ENCODE measurements around the gene AUTS2.

- TF ChIP-seq, protein P1, sequence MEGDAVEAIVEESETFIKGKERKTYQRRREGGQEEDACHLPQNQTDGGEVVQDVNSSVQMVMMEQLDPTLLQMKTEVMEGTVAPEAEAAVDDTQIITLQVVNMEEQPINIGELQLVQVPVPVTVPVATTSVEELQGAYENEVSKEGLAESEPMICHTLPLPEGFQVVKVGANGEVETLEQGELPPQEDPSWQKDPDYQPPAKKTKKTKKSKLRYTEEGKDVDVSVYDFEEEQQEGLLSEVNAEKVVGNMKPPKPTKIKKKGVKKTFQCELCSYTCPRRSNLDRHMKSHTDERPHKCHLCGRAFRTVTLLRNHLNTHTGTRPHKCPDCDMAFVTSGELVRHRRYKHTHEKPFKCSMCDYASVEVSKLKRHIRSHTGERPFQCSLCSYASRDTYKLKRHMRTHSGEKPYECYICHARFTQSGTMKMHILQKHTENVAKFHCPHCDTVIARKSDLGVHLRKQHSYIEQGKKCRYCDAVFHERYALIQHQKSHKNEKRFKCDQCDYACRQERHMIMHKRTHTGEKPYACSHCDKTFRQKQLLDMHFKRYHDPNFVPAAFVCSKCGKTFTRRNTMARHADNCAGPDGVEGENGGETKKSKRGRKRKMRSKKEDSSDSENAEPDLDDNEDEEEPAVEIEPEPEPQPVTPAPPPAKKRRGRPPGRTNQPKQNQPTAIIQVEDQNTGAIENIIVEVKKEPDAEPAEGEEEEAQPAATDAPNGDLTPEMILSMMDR (IDR thresholded peaks at IDR 0.05), result no peak
- TF ChIP-seq TEAD4 (CRISPR knock-in tag; IDR thresholded peaks at IDR 0.05) (no peak), TEAD1 (CRISPR knock-in tag; IDR thresholded peaks at IDR 0.05) (no peak), HMGXB4 (CRISPR knock-in tag; IDR thresholded peaks at IDR 0.05) (no peak), NFYB (CRISPR knock-in tag; conservative IDR thresholded peaks at IDR 0.05; ENCODE audit: low read depth) (no peak), CBFB (CRISPR knock-in tag; IDR thresholded peaks at IDR 0.05; ENCODE audit: low read depth) (no peak), ETV6 (CRISPR knock-in tag; IDR thresholded peaks at IDR 0.05) (no peak), ZBTB21 (CRISPR knock-in tag; IDR thresholded peaks at IDR 0.05; ENCODE audit: borderline replicate concordance) (no peak)
- TF ChIP-seq, protein P2, sequence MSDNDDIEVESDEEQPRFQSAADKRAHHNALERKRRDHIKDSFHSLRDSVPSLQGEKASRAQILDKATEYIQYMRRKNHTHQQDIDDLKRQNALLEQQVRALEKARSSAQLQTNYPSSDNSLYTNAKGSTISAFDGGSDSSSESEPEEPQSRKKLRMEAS (CRISPR knock-in tag; IDR thresholded peaks at IDR 0.05), result no peak
These were observed 383.4 kb downstream of the AUTS2 start for GRCh38 chr7:69981646-69982045.
